Lower leg skin (tissue), 3 donors: ENCODE data around the gene DHRS2.

Experiments used
- CTCF ChIP-seq, 3 donors: fragments of 450-650 bp; IDR thresholded peaks; one replicate each; pipeline ENCODE4 v1.5.1; 2016; ENCODE audit warnings: antibody characterized with exemption in 3 of 3, mild to moderate bottlenecking in 3 of 3, moderate library complexity in 2 of 3
- POLR2A ChIP-seq, 2 donors: fragments of 450-650 bp; IDR thresholded peaks; one replicate each; pipeline ENCODE4 v1.6.1; 2016 to 2017; ENCODE audit warnings: antibody characterized with exemption in 2 of 2, mild to moderate bottlenecking in 1 of 2, moderate library complexity in 1 of 2

DNA sequence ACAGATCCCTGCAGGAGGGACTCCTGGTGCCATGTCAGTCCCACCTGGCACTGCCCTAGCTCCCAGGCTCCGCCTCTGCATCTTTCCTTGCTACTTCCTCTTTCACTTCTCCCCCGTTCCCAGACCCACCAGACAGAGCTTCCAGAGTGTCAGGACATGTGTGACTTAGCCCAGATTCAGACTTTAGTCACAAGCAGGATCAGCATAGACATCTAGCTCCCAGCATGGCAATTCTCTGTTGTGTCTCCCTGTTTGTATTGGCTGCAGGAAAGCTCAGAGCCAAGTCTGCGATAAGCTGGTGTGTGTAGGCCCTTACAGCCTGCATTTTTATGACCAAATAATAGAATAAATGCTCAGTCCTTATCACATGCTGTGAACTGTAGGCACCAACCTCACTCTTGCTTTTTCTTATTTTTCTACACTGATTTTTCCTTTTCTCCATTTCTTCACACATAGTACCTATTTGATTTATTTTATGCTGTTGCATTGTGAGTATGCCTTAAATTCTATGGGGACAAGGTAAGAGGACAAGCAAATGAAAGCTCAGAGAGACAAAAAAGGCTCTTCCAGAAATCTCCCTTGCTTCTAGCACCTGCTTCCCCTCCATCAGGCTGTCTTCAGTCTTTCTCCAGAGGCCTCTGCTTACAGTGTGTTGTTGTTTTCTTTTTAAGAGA is 5.9 kb downstream of the DHRS2 start:
- TF ChIP-seq CTCF (IDR thresholded peaks at IDR 0.05) = no peak
- no peak for TF ChIP-seq POLR2A (IDR thresholded peaks at IDR 0.05)
